GM21737 (cell line): Measurements from ENCODE around the gene CRYBG1.
"Not testable (repeated sequence)": the region's sequence is repeated elsewhere in the genome, so short reads cannot be mapped to it uniquely, and the experiment has no call there.

Source experiments
- ATAC-seq: cut with Tn5 transposase; IDR thresholded peaks from one replicate; pipeline ENCODE4 v1.9.1; 2021; ENCODE audit warnings: mild to moderate bottlenecking, moderate library complexity; ENCODE audit not compliant: unreplicated experiment

CRYBG1 gene

DNA sequence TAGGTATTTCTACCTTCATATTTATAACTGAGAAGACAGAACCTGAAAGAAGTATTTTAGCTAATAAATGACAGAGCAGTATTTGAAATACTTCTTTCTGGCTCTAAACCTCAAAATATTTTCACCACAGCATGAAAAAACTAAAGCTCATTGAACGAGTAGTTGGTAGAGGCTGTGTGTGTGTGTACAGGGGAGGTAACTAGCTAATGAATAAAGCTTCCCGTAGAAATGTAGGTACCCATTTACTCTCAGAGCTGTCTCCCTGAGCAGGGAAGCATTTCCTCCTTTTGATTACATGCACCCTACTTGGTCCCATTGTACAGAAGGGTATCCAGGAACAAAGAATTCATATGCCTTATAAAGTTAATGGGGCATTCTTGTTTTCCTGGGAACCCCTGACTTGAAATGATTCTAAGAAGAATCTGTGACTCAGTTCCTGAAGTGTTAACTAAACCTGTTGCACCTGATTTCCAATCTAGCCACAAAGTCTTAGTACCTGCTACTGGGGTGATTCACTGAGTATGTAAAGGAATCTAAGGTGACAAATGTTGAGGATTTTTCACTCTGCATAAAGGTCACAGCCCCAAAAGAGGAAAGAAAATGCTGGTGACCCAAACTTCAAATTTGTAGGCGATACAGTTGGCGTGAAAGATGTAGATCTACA is 12.5 kb downstream of the CRYBG1 start:
- ATAC-seq = no peak

DNA sequence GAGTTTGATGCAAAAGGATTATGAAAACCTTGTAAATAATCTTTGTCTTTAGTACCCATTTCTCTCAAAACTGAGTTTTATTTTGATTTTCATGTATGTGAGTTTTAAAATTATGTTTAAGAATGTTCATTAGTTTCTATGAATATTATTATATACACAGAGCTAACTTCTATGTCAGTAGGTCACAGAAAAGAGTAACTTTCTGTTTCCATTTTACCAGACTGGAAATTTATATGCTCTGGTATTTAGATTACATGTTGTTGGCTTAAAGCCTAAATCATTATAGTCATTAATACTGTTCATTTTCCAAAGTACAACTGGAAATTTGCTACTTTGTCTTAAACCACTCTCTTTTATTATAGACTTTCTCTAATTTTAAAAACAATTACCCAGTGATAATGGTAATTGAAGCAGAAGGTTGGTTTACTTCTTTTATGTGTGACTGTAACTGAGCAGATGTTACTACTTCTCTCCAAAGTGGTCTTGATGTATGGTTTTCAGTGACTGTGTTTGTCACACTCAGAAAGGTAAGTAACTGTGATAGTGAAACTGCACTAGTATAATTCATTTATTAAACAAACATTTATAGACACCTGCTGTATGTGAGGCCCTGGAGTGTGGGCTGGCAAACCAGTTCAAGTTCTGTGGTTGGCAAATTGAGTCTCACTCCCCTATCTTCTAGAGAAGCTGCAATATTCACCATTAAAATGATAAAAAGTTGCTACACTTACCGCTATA is 13.2 kb downstream of the CRYBG1 start:
- no peak for ATAC-seq

DNA sequence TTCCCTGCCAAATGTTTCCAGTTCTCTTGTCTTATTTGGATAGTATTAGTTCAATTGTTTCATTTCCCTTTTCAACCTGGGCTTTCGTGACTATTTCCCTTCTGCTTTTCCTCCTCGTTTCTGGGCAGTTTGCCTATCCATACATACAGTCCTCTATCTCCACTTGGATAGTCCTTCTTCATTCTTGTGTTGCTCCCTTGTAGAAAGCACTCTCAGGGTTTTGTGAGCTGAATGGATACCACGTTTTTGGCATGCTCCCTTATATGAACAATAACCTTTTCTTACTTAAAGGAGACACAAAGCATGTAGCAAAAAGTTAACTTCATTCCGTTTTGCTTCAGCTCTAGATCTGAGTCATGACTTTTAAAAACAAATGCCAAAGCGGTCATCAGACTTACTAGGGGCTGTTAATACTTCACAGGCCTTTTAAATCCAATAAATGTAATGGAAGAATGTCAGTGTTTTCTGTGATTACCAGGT is 16.6 kb downstream of the CRYBG1 start:
- no peak for ATAC-seq

DNA sequence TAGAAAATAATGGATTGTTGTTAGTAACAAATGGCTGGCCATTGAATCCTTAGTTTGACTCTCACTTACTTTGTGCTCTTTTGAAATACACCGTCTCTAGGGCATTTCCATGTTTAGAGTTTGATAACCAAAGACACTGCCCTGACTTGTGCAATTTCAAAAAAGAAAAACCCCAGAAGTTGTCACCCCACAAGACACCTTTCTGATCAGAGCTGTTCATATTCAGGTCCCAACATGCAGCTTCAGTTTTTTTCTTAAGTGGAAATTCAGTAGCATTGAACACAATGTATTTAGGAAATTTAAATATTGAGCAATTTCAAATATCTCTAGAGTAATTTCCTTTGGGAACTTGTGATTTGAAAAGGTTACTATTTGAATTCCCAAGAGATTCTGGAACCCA is 19.4 kb downstream of the CRYBG1 start:
- ATAC-seq = no peak

DNA sequence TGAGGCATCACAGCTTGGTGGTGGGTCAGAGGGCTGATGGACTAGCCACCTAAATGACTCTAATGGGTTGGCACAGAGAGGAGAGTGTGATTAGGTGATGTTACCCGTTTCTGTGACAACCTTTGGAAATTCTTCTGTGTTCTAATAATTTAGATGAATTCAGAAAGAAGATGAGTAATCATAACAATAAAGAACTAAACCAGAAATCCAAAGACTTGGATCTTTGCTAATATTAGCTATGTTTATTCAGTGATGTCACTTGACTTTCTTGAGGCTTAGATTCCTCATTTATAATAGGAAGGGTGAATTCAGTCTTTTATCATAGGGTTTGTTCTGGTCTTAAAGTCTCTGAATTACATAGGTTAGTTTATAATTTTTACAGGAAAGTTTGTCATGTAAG is 19.9 kb downstream of the CRYBG1 start:
- no peak for ATAC-seq

DNA sequence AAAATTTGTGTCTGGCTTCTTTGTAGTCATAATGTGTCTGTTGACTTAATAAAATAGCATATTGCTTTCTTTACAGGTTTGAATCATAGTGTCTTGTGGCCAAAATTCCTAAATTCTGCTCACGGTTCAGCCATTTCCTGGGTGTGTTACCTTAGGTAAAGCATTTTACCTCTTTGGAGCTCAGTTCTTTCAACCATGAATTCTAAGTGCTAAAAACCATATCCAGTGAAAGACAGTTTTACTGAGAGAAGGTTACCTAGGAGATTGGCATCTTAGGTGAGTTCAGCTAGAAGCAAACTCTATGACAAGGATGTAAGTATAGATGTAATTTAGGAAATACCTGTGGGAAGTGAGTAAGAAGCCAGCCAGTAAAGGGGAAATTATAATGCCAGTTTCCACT is 20.7 kb downstream of the CRYBG1 start:
- no peak for ATAC-seq

DNA sequence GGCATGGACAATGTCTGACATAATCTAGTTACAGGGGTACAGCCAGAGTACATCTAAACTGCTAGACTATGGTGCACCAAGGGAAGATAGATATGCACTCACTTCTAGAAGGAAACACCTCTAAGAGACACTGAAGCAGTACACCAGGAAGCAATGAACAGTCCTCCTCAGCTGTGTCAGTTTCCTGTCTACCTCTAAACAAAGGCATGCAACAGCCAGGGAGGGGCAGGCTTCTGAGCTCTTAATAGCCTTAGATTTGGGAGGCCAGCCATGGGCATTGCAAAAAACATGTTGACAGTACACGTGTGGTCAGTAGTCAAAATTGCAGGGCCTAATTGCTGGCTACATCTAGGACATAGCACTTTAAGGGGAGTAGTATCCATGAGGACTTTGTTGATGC is 21.4 kb downstream of the CRYBG1 start:
- ATAC-seq = no peak

DNA sequence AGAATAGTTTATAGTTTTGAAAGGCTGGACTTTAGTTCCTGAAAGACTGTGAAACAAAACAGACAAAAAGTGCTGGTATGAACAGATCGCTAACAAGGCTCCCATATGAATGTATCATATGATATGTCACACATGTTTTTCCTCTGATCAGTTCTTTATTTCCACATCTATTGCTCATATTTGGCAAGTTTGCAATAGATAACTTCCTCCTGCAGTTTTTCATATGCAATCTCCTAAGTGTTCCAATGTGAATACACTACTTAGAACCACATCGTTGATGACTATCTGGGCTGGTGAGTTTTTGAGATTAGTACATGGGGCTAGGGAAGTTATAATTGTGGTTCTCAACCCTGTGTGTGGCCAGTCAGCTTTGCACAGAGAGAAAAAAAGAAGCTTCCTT is 23.1 kb downstream of the CRYBG1 start:
- no peak for ATAC-seq

DNA sequence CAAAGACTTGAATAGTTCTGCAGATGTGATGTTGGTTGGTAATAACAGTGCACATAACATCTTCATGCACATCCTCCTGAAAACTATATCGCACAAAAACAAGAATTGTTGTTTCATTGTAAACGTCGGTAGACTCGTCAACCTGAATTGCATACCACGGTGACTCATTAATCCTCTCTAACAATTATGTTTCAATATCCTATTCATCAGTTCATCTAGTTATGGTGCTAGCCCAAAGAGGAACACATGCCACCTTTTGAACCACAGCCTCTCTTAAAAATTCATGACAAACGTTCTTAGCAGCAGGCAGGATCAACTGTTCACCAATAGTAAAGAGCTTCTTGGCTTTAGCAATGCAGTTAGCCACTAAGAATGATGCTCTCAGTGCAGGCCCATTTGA is 25.0 kb downstream of the CRYBG1 start:
- no peak for ATAC-seq

DNA sequence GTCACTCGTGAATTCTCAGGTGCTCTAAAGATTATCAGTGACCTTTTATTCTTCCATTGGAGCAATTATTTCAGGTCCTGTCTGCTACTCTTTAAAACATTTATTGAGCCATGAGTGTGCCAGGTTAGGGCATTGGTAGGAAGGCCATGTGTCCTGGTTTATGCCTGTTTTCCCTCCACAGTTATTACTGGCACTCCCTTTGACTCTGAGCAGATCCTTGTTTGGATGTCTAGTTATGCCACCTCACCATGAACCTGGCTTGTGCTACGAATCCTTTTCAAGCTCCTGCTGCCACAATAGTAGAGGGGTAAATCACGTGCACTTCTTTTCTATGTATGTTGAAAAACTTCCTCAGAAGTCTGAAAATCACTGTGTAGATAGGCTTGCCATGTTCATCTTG is 27.4 kb downstream of the CRYBG1 start:
- ATAC-seq = no peak

DNA sequence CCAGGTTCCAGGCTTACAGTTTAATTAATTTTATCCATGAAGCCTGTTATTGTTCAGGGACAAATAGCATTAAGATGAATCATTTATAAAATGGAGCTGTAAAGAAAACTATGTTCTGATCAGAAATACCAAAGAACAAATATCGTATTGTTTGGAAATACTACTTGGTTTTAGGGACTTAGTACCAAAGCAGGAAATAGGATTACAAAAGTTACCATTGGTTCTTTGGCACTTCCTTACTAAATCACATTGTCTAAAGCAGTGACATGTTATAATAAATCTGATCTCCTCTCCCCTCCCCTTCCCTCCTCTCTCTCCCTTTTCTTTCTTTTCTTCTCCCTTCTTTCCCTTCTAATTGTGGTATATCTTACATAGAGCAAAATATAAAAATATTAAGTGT is 29.6 kb downstream of the CRYBG1 start:
- no peak for ATAC-seq

DNA sequence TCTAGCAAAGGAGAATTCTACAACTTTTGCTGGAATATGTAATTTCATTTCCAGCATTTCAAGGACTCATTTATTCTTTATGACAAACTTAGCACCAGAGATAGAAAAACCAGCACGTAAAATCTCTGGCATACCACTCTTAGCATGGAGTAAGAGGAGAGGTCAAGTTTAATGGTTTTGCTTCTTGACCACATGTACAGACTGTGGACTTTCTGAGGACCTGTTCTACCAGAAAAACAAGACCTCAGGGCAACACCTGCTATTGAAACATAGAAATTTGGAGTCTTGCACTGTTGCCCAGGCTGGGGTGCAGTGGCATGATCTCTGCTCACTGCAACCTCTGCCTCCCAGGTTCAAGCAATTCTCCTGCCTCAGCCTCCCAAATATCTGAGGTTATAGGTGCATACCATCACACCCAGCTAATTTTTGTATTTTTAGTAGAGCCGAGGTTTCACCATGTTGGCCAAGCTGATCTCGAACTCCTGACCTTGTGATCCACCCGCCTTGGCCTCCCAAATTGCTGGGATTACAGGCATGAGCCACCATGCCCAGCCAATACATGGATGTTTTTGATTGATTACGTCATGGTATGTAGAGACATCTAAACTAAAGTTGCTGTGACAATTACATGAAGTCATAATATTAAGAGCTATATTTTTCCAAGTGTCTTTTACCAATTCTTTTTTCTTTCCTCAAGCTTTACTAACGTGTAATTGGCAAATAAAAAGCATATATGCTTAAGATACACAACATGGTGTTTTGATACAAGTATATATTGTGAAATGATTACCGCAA is 36.1 kb downstream of the CRYBG1 start:
- ATAC-seq = no peak

DNA sequence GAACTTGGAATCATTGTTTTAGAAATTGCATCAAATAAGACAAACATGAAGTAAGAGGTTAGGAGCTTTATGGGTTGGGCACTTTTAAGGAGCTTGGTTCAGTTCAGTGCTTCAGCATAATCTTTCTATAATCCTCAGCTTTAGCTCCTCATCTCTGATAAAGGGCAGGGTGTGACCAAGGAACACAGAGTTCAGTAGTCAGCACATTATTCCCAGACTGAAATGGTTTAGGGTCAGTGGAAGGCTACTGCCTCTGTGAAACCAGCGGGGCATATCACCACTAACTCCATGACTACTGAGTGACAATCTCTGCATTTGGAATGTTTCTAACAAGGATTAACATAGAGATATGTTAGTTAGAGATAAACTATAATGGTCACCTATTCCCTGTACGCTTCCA is 36.9 kb downstream of the CRYBG1 start:
- ATAC-seq = no peak

DNA sequence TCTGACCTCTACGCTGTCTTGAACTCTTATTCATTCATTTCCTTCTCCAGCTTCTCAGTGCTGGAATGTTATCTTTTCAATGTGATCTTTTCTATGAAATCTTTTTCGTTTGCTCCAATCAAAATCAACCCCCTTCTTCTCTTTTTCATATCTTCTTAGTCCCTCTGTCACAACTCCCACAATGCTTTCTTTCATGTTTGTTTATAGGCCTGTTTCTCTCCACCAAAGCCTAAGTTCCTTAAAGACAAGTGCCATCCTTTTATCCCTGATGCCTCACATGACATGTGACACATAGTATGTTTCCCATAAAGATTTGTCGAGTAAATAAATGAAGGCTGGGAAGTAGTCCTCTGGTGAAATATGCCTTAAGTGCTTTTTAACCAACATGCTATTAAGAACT is 38.1 kb downstream of the CRYBG1 start:
- ATAC-seq = no peak

DNA sequence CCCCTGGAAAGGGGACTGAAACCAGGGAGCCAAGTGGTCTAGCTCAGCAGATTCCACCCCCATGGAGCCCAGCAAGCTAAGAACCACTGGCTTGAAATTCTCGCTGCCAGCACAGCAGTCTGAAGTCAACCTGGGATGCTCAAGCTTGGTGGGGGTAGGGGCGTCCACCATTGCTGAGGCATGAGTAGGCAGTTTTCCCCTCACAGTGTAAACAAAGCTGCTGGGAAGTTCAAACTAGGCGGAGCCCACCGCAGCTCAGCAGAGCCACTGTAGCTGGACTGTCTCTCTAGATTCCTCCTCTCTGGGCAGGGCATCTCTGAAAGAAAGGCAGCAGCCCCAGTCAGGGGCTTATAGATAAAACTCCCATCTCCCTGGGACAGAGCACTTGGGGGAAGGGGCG is 44.5 kb downstream of the CRYBG1 start:
- ATAC-seq = not testable (repeated sequence)

DNA sequence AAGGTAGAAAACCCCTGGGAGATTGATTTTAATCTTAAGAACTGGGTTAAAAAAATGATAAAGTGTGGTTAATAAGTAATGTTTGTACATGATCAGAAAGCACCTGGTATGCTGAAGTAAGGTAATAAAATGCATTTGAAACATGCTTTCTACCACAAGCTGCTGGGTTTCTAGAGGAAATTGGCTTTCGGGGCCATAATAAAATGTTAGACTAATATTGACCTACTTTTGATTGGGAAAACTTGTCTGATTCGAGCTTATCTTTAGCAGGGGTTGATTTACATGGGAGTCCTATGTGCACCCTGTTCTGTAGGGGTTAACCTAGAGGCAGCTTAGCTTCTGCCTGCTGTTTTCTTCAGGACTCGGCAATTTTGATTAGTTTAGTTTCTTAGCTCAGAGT is 50.5 kb downstream of the CRYBG1 start:
- no peak for ATAC-seq

DNA sequence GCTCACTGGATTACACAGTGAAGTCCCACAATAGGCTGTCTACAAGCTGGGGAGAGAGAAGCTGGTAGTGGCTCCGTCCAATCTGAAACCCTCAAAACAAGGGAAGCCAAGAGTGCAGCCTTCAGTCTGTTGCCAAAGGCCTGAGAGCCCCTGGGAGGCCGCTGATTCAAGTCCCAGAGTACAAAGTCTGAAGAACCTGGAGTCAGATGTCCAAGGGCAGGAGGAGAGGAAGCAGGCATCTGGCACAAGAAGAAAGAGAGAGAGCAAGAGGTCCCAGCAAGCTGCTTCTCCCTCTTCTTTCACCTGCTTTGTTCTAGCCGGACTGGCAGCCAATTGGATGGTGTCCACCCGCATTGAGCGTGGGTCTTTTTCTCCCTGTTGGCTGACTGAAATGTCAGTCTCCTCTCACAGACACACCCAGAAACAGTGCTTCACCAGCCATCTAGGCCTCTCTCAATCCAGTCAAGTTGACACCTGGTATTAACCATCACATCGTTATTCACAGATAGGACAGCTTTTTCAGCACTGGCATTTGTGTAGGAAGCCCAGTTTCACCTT is 51.2 kb downstream of the CRYBG1 start:
- ATAC-seq = no peak

DNA sequence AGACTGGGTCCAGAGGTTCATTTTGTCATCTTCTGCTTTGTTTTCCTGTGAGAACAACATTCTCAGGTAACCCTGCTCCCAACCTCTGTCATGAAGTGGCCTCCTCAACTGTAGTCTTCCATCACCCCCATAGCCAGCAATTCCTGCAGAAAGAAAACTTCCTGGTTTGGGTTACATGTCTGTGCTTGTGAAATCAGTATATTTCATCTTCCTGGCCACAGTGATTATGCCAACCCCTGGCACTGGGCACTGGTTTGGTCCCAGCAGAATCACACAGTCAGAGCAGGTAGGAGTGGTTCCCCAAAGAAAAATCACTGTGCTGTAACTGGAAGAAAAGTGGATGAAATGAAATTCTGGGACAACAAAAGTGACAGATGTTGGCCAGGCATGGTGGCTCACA is 52.5 kb downstream of the CRYBG1 start:
- ATAC-seq = no peak

DNA sequence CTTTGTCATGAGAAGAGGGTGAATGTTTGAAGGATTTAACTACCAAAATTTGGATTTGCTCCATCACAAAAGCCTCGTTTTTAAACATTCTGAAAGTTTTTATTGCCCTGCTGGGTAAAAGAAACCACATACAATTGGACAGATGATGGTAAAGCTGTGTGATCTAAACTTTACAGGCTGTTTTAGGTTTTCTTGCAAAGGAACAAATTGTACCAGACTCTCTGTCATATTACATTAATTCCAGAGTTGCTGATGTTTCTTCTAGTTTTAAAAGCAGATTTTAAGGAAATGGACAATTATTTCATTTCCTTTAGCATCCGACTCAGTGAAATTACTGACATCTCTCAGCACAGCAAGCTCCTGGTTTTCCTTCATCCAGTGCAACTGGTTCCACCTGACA is 53.2 kb downstream of the CRYBG1 start:
- ATAC-seq = no peak

DNA sequence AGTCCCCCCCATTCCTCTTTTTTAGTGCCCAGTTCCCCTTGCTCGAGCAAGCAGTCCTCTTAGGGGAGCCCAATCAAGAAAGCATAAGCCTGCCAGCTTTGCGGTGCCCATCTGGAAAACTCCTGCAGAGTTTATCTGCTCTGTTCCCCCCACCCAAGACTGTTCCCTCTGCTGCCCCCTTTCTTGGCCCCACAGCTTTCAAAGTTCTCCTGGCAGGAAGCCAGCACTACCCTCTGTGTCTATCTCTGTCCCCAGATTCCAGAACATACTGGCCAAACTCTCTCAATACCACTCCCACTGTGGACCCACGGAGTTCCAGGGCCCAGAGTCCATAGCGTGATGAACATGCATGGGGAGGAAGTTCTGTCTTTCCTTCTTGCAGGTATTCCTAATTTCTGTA is 55.4 kb downstream of the CRYBG1 start:
- no peak for ATAC-seq

DNA sequence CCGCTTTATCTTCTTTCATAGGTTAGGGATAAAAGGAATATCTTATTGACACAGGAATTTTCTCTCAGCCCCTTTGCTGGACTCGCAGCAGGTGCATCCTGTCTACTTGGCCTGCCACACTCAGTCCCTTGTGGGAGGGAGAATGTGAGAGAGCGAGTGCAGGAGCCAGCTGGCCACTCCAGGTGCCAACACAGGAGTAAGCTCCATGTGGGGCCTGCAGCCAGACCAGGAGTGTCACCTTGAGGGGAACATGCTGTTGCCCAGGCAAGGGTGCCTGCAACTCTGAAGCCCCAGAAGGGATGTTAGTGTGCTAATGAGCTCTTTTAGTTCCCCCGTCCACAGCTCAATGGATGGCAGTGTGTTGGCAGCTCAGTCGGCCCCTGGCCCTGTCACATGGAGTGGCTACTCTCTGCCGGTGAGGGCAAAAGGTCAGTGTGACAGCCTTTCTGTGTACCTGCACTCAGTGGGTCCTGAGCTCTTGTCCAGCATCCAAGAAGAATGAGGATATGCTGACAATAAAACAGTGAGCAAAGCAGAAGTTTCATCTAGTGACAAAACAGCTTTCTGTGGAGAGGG is 57.1 kb downstream of the CRYBG1 start:
- ATAC-seq = no peak
